Measurements from ENCODE around the gene LY6G5B. TPM values are rescaled to one million over a fixed set of nuclear protein-coding genes. Genes with fewer than 3 reads are reported as not detected.

Gene LY6G5B
- total and polyA plus RNA-seq, 2 of the 4 experiments (the other 2 are of a cell fraction) = 2.2 to 13.6 TPM

DNA sequence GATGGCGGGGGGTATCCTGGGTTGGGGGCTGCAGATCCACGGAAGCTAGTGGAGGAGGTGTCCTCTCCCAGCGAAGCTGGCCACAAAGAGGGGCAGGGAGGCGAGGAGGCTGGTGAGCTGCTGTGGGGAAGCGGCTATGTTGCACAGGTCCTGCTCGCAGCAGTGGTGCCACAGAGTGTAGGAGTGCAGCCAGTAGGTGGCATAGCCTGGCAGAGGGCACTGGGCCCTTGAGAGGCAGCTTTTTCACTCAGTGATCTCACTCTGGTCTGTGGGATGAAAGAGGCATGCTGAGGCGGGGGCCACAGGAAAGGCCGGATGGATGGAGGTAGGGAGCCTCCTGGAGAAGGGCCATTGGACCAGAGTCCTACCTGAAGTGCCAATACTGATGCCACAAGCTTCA lies 42.5 kb downstream of the LY6G5B start:
- H3K4me2 ChIP-seq (ENCODE audit: low read depth, low read length) = no peak overlapping the region
- H3K27me3 ChIP-seq (ENCODE audit: control insufficient read depth, insufficient read depth, low read length) = peaks cover 35% of the 10 kb centered on the region
- H3K4me1 ChIP-seq (ENCODE audit: control insufficient read depth, insufficient read depth, low read length) = no peaks in the 10 kb centered on the region
- no peak overlapping the region for H2BK20ac ChIP-seq (ENCODE audit: low read depth, low read length)
- TF ChIP-seq RAD21 (IDR thresholded peaks at IDR 0.05; ENCODE audit: low read length) (no peak), FOS (IDR thresholded peaks at IDR 0.05; ENCODE audit: low read depth, low read length) (no peak), MAFK (IDR thresholded peaks at IDR 0.05; ENCODE audit: low read depth, low read length) (no peak), SMC3 (IDR thresholded peaks at IDR 0.05; ENCODE audit: low read depth, low read length) (no peak), CHD1 (IDR thresholded peaks at IDR 0.05; ENCODE audit: low read depth, low read length) (no peak), CEBPB (IDR thresholded peaks at IDR 0.05; ENCODE audit: low read depth, low read length) (no peak), NFE2L2 (IDR thresholded peaks at IDR 0.05; ENCODE audit: low read depth, low read length) (no peak)
- TF ChIP-seq, protein P1, sequence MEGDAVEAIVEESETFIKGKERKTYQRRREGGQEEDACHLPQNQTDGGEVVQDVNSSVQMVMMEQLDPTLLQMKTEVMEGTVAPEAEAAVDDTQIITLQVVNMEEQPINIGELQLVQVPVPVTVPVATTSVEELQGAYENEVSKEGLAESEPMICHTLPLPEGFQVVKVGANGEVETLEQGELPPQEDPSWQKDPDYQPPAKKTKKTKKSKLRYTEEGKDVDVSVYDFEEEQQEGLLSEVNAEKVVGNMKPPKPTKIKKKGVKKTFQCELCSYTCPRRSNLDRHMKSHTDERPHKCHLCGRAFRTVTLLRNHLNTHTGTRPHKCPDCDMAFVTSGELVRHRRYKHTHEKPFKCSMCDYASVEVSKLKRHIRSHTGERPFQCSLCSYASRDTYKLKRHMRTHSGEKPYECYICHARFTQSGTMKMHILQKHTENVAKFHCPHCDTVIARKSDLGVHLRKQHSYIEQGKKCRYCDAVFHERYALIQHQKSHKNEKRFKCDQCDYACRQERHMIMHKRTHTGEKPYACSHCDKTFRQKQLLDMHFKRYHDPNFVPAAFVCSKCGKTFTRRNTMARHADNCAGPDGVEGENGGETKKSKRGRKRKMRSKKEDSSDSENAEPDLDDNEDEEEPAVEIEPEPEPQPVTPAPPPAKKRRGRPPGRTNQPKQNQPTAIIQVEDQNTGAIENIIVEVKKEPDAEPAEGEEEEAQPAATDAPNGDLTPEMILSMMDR (conservative IDR thresholded peaks at IDR 0.05; ENCODE audit: low read depth, low read length) = no peak
- no peak overlapping the region for H4K5ac ChIP-seq (ENCODE audit: low read depth, low read length)
- CTCF ChIA-PET = no interaction called here
- H4K8ac ChIP-seq (ENCODE audit: low read depth in 2 of 2, low read length in 2 of 2) = no peak overlapping the region
- H3K27ac ChIP-seq (ENCODE audit: insufficient read depth, low read length) = no peak overlapping the region
- POLR2A ChIA-PET (ENCODE audit: unreplicated experiment) = no interaction called here
- DNase-seq (no peak), ATAC-seq (ENCODE audit: low read depth) (no peak)
- H3K23ac ChIP-seq (ENCODE audit: low read depth, low read length) = no peak overlapping the region
- no peak overlapping the region for H2BK15ac ChIP-seq (ENCODE audit: low read depth, low read length)
- no peaks in the 10 kb centered on the region for H3K79me1 ChIP-seq (ENCODE audit: low read depth in 1 of 2, low read length in 2 of 2)
- H2AK5ac ChIP-seq (ENCODE audit: low read depth, low read length) = 0 out of 2 replicates have a peak overlapping the region, but pooled peaks have one; percentile 3
- no peak overlapping the region for H2BK120ac ChIP-seq (ENCODE audit: low read depth, low read length)
- dilution Hi-C loops (cut with HindIII; ENCODE audit: low sequenced_read_pairs, unreplicated experiment) = no loop called here
- intact Hi-C loops (cut with micrococcal nuclease) = no loop called here
- no peak overlapping the region for H3K18ac ChIP-seq (ENCODE audit: low read depth, low read length)
- H3K56ac ChIP-seq (ENCODE audit: extremely low read depth, insufficient read depth, low read length) = no peak overlapping the region
- H4K91ac ChIP-seq (ENCODE audit: insufficient read depth, low read depth, low read length) = no peak overlapping the region
- H2AK9ac ChIP-seq (replicated peaks; ENCODE audit: low read depth, low read length, poor library complexity) = no peak overlapping the region
- H4K20me1 ChIP-seq (ENCODE audit: insufficient read depth, low read length) = no peaks in the 10 kb centered on the region; the same call in 1 of the 2 replicates
- no peaks in the 10 kb centered on the region for H3K9me1 ChIP-seq (ENCODE audit: insufficient read depth, low read length)
- in situ Hi-C loops (cut with MboI; ENCODE audit: low sequenced_read_pairs) = no loop called here
- no TSS peak for BruUV-seq (replicated peaks)
- no peak overlapping the region for H2BK5ac ChIP-seq (ENCODE audit: low read depth, low read length, poor library complexity, severe bottlenecking)
- H3K36me3 ChIP-seq (ENCODE audit: control insufficient read depth, insufficient read depth, low read length) = no peaks in the 10 kb centered on the region
- no peak overlapping the region for H3K14ac ChIP-seq (replicated peaks; ENCODE audit: low read depth, low read length)
- no peak overlapping the region for H2AFZ ChIP-seq (replicated peaks; ENCODE audit: low read length, poor library complexity)
- H3K4ac ChIP-seq (ENCODE audit: low read depth, low read length) = no peak overlapping the region
- 90% methylated on average over 7 of the region's 8 CpGs; no CpG with 5 or more reads in 1 of the 2 experiments for WGBS, 2 experiments (ENCODE audit: extremely low coverage in 2 of 2, insufficient read length in 1 of 2)
- no peak overlapping the region for H3K9ac ChIP-seq (ENCODE audit: low read depth, low read length)
- no peak overlapping the region for H3K4me3 ChIP-seq (ENCODE audit: insufficient read depth, low read depth, low read length)
- H3K9me3 ChIP-seq (ENCODE audit: control insufficient read depth, insufficient read depth, low read length) = no peaks in the 10 kb centered on the region

Measured in IMR-90 (cell line).